Parathyroid adenoma (tissue), 2 donors: ENCODE results near the gene MYO1D.

Experiments used
- H2AFZ ChIP-seq: fragments of 300-600 bp; sonication (generic); one replicate; pipeline ENCODE4 v1.7.0; 2017; ENCODE audit warnings: antibody characterized with exemption, mild to moderate bottlenecking
- H3K27ac ChIP-seq: fragments of 300-600 bp; sonication (generic); one replicate; pipeline ENCODE4 v1.7.0; 2017
- H3K27me3 ChIP-seq: fragments of 300-600 bp; sonication (generic); one replicate; pipeline ENCODE4 v1.7.0; 2017; ENCODE audit warnings: low read length; ENCODE audit not compliant: control insufficient read depth, insufficient read depth
- H3K36me3 ChIP-seq: fragments of 300-600 bp; sonication (generic); one replicate; pipeline ENCODE4 v1.7.0; 2017; ENCODE audit warnings: low read length; ENCODE audit not compliant: control insufficient read depth, insufficient read depth
- H3K4me1 ChIP-seq: fragments of 300-600 bp; sonication (generic); one replicate; pipeline ENCODE4 v1.7.0; 2017; ENCODE audit warnings: control low read depth
- H3K4me2 ChIP-seq: fragments of 300-600 bp; sonication (generic); one replicate; pipeline ENCODE4 v1.7.0; 2017; ENCODE audit warnings: low read length
- H3K4me3 ChIP-seq: fragments of 300-600 bp; sonication (generic); one replicate; pipeline ENCODE4 v1.7.0; 2017; ENCODE audit warnings: low read depth, low read length
- H3K79me2 ChIP-seq: fragments of 300-600 bp; sonication (generic); one replicate; pipeline ENCODE4 v1.7.0; 2017; ENCODE audit warnings: control low read depth
- H3K9ac ChIP-seq: fragments of 300-600 bp; sonication (generic); one replicate; pipeline ENCODE4 v1.7.0; 2017; ENCODE audit warnings: mild to moderate bottlenecking
- H3K9me3 ChIP-seq: fragments of 300-600 bp; sonication (generic); one replicate; pipeline ENCODE4 v1.7.0; 2017; ENCODE audit warnings: low read length; ENCODE audit not compliant: control insufficient read depth
- CTCF ChIP-seq: fragments of 300-600 bp; sonication (generic); IDR thresholded peaks from one replicate; pipeline ENCODE4 v1.7.0; 2017; ENCODE audit warnings: antibody characterized with exemption, mild to moderate bottlenecking
- donor health status: primary hyperparathyroidism.

The MYO1D gene

GRCh38 chr17:32542186-32542585 is 334.7 kb downstream of the MYO1D start:
- Histone ChIP-seq H3K9ac (no peak overlapping the region), H3K36me3 (no peaks in the 10 kb centered on the region), H3K4me2 (no peak overlapping the region), H3K79me2 (no peaks in the 10 kb centered on the region), H3K9me3 (no peaks in the 10 kb centered on the region), H3K4me1 (no peaks in the 10 kb centered on the region), H3K4me3 (no peak overlapping the region), H2AFZ (no peak overlapping the region), H3K27ac (no peak overlapping the region), H3K27me3 (no peaks in the 10 kb centered on the region)
- no peak for TF ChIP-seq CTCF

- Histone ChIP-seq H3K36me3 (no peaks in the 10 kb centered on the region), H3K27ac (no peak overlapping the region), H3K4me3 (no peak overlapping the region), H3K79me2 (no peaks in the 10 kb centered on the region), H3K27me3 (no peaks in the 10 kb centered on the region), H2AFZ (no peak overlapping the region), H3K9me3 (no peaks in the 10 kb centered on the region), H3K4me1 (no peaks in the 10 kb centered on the region), H3K9ac (no peak overlapping the region), H3K4me2 (no peak overlapping the region)
- TF ChIP-seq CTCF: no peak
Measured at GRCh38 chr17:32541640-32542039, 335.3 kb downstream of the MYO1D start.

GRCh38 chr17:32536736-32537643 is 339.9 kb downstream of the MYO1D start:
- no peak overlapping the region for H3K27ac ChIP-seq
- no peaks in the 10 kb centered on the region for H3K4me1 ChIP-seq
- no peak overlapping the region for H3K4me3 ChIP-seq
- TF ChIP-seq CTCF: no peak
- H3K36me3 ChIP-seq: no peaks in the 10 kb centered on the region
- H3K4me2 ChIP-seq: no peak overlapping the region
- no peak overlapping the region for H3K9ac ChIP-seq
- no peaks in the 10 kb centered on the region for H3K9me3 ChIP-seq
- no peaks in the 10 kb centered on the region for H3K79me2 ChIP-seq
- no peaks in the 10 kb centered on the region for H3K27me3 ChIP-seq
- H2AFZ ChIP-seq: no peak overlapping the region

- Histone ChIP-seq H2AFZ (no peak overlapping the region), H3K36me3 (no peaks in the 10 kb centered on the region), H3K4me2 (no peak overlapping the region), H3K27ac (no peak overlapping the region), H3K4me3 (no peak overlapping the region), H3K27me3 (no peaks in the 10 kb centered on the region), H3K4me1 (no peaks in the 10 kb centered on the region), H3K79me2 (no peaks in the 10 kb centered on the region), H3K9me3 (no peaks in the 10 kb centered on the region), H3K9ac (no peak overlapping the region)
- no peak for TF ChIP-seq CTCF
Measured at GRCh38 chr17:32533296-32533695, 343.6 kb downstream of the MYO1D start.

GRCh38 chr17:32529604-32530003 is 347.3 kb downstream of the MYO1D start:
- no peaks in the 10 kb centered on the region for H3K4me1 ChIP-seq
- H2AFZ ChIP-seq: no peak overlapping the region
- H3K9ac ChIP-seq: no peak overlapping the region
- no peak overlapping the region for H3K4me3 ChIP-seq
- no peaks in the 10 kb centered on the region for H3K36me3 ChIP-seq
- H3K9me3 ChIP-seq: no peaks in the 10 kb centered on the region
- H3K27me3 ChIP-seq: no peaks in the 10 kb centered on the region
- H3K27ac ChIP-seq: no peak overlapping the region
- TF ChIP-seq CTCF: no peak
- H3K4me2 ChIP-seq: no peak overlapping the region
- no peaks in the 10 kb centered on the region for H3K79me2 ChIP-seq
